ENCODE measurements around the gene LRMDA. TPM values are rescaled to one million over a fixed set of nuclear protein-coding genes. Genes with fewer than 3 reads are reported as not detected.

LRMDA gene
- total RNA-seq, 1 experiment from 2014 or later: 4.8 TPM

- Histone ChIP-seq H4K20me1 (ENCODE audit: insufficient read depth) (no peaks in the 10 kb centered on the region), H3K4me1 (ENCODE audit: control insufficient read depth in 1 of 2, insufficient read depth in 2 of 2, low read length in 2 of 2) (no peaks in the 10 kb centered on the region), H2AFZ (ENCODE audit: low read depth, low read length, poor library complexity, severe bottlenecking) (no peak overlapping the region), H3K9me2 (ENCODE audit: insufficient read depth) (no peaks in the 10 kb centered on the region), H3K4me3 (replicated peaks in 1 of 2; ENCODE audit: low read depth in 1 of 2, low read length in 2 of 2) (no peak overlapping the region), H3K27me3 (ENCODE audit: insufficient read depth, low read length) (peaks cover 10% of the 10 kb centered on the region; the same call in 1 of the 2 replicates), H3K79me2 (ENCODE audit: insufficient read depth, low read length) (no peaks in the 10 kb centered on the region), H3K9me3 (ENCODE audit: control insufficient read depth in 1 of 2, insufficient read depth in 1 of 2, low read depth in 1 of 2, low read length in 2 of 2) (no peaks in the 10 kb centered on the region), H3K9ac (ENCODE audit: low read length) (no peak overlapping the region), H3K4me2 (ENCODE audit: low read length) (no peak overlapping the region), H3K36me3 (ENCODE audit: control insufficient read depth in 1 of 2, insufficient read depth in 2 of 2, low read length in 2 of 2) (no peaks in the 10 kb centered on the region), H3K27ac (ENCODE audit: low read depth, low read length) (no peak overlapping the region)
- DNase-seq (ENCODE audit: low read depth, low spot score) (no peak), ATAC-seq (no peak)
- ChIA-PET POLR2A (no interaction called here), CTCF (no interaction called here), RAD21 (ENCODE audit: low non-redundant PET in 1 of 2, low total read pairs in 2 of 2, uncharacterized antibody in 2 of 2, unreplicated experiment in 2 of 2) (no interaction called here)
- intact Hi-C loops (cut with micrococcal nuclease): no loop called here
- BruUV-seq (replicated peaks): no TSS peak
- no peak for TF ChIP-seq SIN3A (IDR thresholded peaks at IDR 0.05; ENCODE audit: low read depth)
- no peak for TF ChIP-seq CEBPB (IDR thresholded peaks at IDR 0.05; ENCODE audit: low read depth)
- no peak for TF ChIP-seq ZFX (IDR thresholded peaks at IDR 0.05)
- TF ChIP-seq FOSL1 (IDR thresholded peaks at IDR 0.05; ENCODE audit: low read depth): no peak
- no peak for TF ChIP-seq JUND (IDR thresholded peaks at IDR 0.05)
- TF ChIP-seq YY1 (IDR thresholded peaks at IDR 0.05; ENCODE audit: extremely low read depth, insufficient replicate concordance, low read depth, low read length): no peak
- no peak for TF ChIP-seq SRF (IDR thresholded peaks at IDR 0.05; ENCODE audit: low read depth)
- TF ChIP-seq ELF1 (IDR thresholded peaks at IDR 0.05; ENCODE audit: borderline replicate concordance, low read depth): no peak
- no peak for TF ChIP-seq MAX (IDR thresholded peaks at IDR 0.05)
- TF ChIP-seq TCF7L2 (IDR thresholded peaks at IDR 0.05; ENCODE audit: borderline replicate concordance, extremely low read depth, insufficient read depth, insufficient read length): no peak
- TF ChIP-seq RAD21 (IDR thresholded peaks at IDR 0.05; ENCODE audit: low read depth): no peak
These were observed 910.3 kb downstream of the LRMDA start for GRCh38 chr10:76341740-76342139.

GRCh38 chr10:76342996-76343395, 911.6 kb downstream of the LRMDA start:
- no peak for ATAC-seq
- Histone ChIP-seq H4K20me1 (ENCODE audit: insufficient read depth) (no peaks in the 10 kb centered on the region), H3K4me1 (ENCODE audit: control insufficient read depth in 1 of 2, insufficient read depth in 2 of 2, low read length in 2 of 2) (no peaks in the 10 kb centered on the region)

More at GRCh38 chr10:76342996-76343395, 911.6 kb downstream of the LRMDA start:
- no peak overlapping the region for H3K4me3 ChIP-seq (replicated peaks in 1 of 2; ENCODE audit: low read depth in 1 of 2, low read length in 2 of 2)
- intact Hi-C loops (cut with micrococcal nuclease): no loop called here
- ChIA-PET POLR2A (no interaction called here), CTCF (no interaction called here), RAD21 (ENCODE audit: low non-redundant PET in 1 of 2, low total read pairs in 2 of 2, uncharacterized antibody in 2 of 2, unreplicated experiment in 2 of 2) (no interaction called here)
- TF ChIP-seq ZNF274 (IDR thresholded peaks at IDR 0.05; ENCODE audit: low read depth, low read length) (no peak), YY1 (IDR thresholded peaks at IDR 0.05; ENCODE audit: extremely low read depth, insufficient replicate concordance, low read depth, low read length) (no peak), CEBPB (IDR thresholded peaks at IDR 0.05; ENCODE audit: low read depth) (no peak), SRF (IDR thresholded peaks at IDR 0.05; ENCODE audit: low read depth) (no peak), TCF7L2 (IDR thresholded peaks at IDR 0.05; ENCODE audit: borderline replicate concordance, extremely low read depth, insufficient read depth, insufficient read length) (no peak), ELF1 (IDR thresholded peaks at IDR 0.05; ENCODE audit: borderline replicate concordance, low read depth) (no peak), ZFX (IDR thresholded peaks at IDR 0.05) (no peak), SIN3A (IDR thresholded peaks at IDR 0.05; ENCODE audit: low read depth) (no peak), FOSL1 (IDR thresholded peaks at IDR 0.05; ENCODE audit: low read depth) (no peak), EZH2 (IDR thresholded peaks at IDR 0.05) (no peak), MAX (IDR thresholded peaks at IDR 0.05) (no peak), CBX3 (IDR thresholded peaks at IDR 0.05; ENCODE audit: low read depth) (no peak), RAD21 (IDR thresholded peaks at IDR 0.05; ENCODE audit: low read depth) (no peak)
- TF ChIP-seq, protein P1, sequence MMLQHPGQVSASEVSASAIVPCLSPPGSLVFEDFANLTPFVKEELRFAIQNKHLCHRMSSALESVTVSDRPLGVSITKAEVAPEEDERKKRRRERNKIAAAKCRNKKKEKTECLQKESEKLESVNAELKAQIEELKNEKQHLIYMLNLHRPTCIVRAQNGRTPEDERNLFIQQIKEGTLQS (IDR thresholded peaks at IDR 0.05): no peak
- TF ChIP-seq, protein P2, sequence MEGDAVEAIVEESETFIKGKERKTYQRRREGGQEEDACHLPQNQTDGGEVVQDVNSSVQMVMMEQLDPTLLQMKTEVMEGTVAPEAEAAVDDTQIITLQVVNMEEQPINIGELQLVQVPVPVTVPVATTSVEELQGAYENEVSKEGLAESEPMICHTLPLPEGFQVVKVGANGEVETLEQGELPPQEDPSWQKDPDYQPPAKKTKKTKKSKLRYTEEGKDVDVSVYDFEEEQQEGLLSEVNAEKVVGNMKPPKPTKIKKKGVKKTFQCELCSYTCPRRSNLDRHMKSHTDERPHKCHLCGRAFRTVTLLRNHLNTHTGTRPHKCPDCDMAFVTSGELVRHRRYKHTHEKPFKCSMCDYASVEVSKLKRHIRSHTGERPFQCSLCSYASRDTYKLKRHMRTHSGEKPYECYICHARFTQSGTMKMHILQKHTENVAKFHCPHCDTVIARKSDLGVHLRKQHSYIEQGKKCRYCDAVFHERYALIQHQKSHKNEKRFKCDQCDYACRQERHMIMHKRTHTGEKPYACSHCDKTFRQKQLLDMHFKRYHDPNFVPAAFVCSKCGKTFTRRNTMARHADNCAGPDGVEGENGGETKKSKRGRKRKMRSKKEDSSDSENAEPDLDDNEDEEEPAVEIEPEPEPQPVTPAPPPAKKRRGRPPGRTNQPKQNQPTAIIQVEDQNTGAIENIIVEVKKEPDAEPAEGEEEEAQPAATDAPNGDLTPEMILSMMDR (IDR thresholded peaks at IDR 0.05 in 2 of 3, conservative IDR thresholded peaks at IDR 0.05 in 1 of 3; ENCODE audit: borderline replicate concordance in 1 of 3, insufficient read depth in 1 of 3, low read depth in 2 of 3, low read length in 2 of 3): no peak
- no peak overlapping the region for H3K4me2 ChIP-seq (ENCODE audit: low read length)
- H2AFZ ChIP-seq (ENCODE audit: low read depth, low read length, poor library complexity, severe bottlenecking): no peak overlapping the region
- H3K79me2 ChIP-seq (ENCODE audit: insufficient read depth, low read length): no peaks in the 10 kb centered on the region
- H3K9ac ChIP-seq (ENCODE audit: low read length): no peak overlapping the region
- H3K36me3 ChIP-seq (ENCODE audit: control insufficient read depth in 1 of 2, insufficient read depth in 2 of 2, low read length in 2 of 2): no peaks in the 10 kb centered on the region
- no peak overlapping the region for H3K27ac ChIP-seq (ENCODE audit: low read depth, low read length)
- H3K9me2 ChIP-seq (ENCODE audit: insufficient read depth): no peaks in the 10 kb centered on the region
- no TSS peak for BruUV-seq (replicated peaks)
- H3K27me3 ChIP-seq (ENCODE audit: insufficient read depth, low read length): peaks cover 10% of the 10 kb centered on the region; the same call in 1 of the 2 replicates
- DNase-seq (ENCODE audit: low read depth, low spot score): no peak
- no peaks in the 10 kb centered on the region for H3K9me3 ChIP-seq (ENCODE audit: control insufficient read depth in 1 of 2, insufficient read depth in 1 of 2, low read depth in 1 of 2, low read length in 2 of 2)

All from HCT116 (cell line).